Epithelial cell of proximal tubule (primary cell): ENCODE data around the gene TMEM167A. TPM values are rescaled to one million over a fixed set of nuclear protein-coding genes. Genes with fewer than 3 reads are reported as not detected.
"Not testable (repeated sequence)": the region's sequence is repeated elsewhere in the genome, so short reads cannot be mapped to it uniquely, and the experiment has no call there.

Experiments
- DNase-seq: peaks from one replicate; pipeline ENCODE4 v3.0.0-alpha.2; 2011; ENCODE audit warnings: low read depth
- H3K4me3 ChIP-seq: 2 replicates; pipeline ENCODE4 v1.5.1; 2011; ENCODE audit warnings: low read depth, mild to moderate bottlenecking, low read length
- total RNA-seq: library from RNA; depleted of rRNA; stranded (reverse); fragments of >200 nt; gene quantifications from 2 replicates; pipeline ENCODE4 v1.2.3, GENCODE V29; 2015
- TF ChIP-seq, protein P1 (sequence below): conservative IDR thresholded peaks from 2 replicates; pipeline ENCODE4 v1.5.1; 2012; ENCODE audit warnings: low read depth, mild to moderate bottlenecking, low read length

TMEM167A gene
- total RNA-seq, 1 donor from 2014 or later: 42.1 TPM

DNA sequence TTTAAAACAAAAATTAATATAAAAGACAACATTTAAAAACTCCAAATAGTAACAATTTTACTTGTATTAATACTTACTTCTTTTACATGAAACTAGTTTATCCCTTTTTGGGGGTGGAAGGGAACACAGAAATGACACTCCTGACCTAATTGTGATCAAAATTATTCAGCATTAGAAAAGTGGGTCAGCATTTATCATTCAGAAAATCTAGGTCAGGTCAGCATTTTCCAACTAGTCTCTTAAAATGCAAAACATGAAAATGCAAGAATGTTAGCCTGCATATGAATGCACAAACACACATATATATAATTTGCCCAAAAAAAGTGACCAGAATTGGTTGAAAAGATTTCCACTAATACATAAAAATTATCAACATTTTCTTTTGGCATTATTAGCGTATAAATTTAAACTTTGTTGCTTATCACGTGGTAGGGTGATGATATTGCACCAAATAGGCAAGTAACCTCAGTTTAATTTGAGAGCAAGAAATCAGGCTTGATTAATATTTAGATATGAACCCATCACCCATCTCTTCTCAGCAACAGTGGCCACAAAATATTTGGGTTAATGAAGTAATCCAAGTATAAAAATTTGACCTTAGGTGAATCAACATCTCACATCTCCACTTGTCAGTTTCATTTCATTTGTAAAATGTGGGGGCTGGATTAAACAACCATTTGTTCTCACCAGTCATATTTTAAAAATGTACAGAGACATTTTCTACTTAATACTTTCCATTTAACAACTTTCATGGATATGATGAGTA, 5.7 kb downstream of the TMEM167A start:
- H3K4me3 ChIP-seq: no peak overlapping the region
- no peak for DNase-seq
- TF ChIP-seq, protein P1, sequence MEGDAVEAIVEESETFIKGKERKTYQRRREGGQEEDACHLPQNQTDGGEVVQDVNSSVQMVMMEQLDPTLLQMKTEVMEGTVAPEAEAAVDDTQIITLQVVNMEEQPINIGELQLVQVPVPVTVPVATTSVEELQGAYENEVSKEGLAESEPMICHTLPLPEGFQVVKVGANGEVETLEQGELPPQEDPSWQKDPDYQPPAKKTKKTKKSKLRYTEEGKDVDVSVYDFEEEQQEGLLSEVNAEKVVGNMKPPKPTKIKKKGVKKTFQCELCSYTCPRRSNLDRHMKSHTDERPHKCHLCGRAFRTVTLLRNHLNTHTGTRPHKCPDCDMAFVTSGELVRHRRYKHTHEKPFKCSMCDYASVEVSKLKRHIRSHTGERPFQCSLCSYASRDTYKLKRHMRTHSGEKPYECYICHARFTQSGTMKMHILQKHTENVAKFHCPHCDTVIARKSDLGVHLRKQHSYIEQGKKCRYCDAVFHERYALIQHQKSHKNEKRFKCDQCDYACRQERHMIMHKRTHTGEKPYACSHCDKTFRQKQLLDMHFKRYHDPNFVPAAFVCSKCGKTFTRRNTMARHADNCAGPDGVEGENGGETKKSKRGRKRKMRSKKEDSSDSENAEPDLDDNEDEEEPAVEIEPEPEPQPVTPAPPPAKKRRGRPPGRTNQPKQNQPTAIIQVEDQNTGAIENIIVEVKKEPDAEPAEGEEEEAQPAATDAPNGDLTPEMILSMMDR: no peak

DNA sequence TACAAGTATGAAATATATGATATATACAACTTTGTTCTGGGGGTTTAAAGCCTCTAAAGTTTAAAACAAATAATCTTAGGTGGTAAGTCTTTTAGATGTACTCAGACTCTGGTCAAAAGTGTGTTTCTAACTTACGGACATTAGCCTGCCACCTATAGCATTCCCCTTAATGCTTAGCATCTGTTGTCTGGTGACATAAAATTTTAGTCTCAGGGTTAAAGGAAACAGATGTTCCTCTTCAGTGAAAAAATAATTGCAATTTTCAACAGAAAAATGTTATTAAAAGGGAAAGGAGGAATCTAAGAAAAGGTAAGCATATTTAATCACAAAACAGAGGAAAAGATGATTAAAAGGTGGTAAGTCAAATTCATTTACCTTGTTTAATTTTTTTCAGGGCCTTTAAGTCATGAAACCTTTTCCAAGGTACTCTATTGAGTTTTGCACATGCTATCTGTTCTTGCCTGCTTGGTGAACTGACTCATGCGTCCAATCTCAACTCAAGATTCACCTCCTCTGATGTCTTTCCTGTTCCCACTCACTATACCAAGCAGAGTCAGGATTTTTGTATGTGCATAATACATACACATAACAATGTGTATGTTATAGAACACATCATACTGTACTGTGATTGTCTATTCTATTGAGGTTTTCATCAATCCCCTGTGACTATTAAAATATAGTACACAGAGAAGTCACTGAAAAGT, 7.9 kb downstream of the TMEM167A start:
- no peak overlapping the region for H3K4me3 ChIP-seq
- DNase-seq: no peak
- TF ChIP-seq, protein P1: no peak

DNA sequence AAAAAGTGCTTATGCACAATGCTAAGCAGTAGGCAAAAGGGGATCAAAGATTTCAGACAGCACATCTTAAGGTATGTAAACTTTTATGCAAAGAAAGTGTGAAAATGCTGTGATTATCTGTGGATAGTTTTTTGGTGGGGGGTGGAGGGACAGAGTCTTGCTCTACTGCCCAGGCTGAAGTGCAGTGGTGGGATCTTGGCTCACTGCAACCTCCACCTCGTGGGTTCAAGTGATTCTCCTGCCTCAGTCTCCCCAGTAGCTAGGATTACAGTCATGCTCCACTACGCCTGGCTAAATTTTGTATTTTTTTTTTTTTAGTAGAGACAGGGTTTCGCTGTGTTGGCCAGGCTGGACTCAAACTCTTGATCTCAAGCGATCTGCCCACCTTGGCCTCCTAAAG, 9.8 kb downstream of the TMEM167A start:
- not testable (repeated sequence) for H3K4me3 ChIP-seq, DNase-seq

DNA sequence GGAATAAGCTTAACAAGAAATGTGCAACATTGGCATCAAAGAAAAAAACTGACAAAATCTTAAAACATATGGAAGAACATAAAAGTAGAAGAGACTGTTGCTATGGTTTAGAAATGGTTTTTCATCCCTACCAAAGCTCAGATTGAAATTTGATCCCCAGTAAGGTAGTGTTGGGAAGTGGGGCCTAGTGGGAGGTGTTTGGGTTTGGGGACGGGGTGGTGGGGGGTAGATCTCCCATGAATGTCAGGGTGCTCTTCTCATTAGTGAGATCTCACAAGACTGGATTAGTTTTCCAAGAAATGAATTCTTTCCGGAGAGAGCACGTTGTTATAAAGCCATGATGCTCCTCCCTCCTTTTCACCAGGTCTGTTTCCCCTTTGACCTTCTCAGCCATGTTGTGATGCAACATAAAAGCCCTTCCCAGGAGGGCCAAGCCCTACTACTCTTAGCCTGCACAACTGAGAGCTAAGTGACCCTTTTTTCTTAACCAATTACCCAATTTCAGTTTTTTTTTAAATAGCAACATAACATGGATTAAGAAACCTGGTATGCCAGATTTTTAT, 10.6 kb downstream of the TMEM167A start:
- no peak for DNase-seq
- no peak overlapping the region for H3K4me3 ChIP-seq
- TF ChIP-seq, protein P1: no peak

DNA sequence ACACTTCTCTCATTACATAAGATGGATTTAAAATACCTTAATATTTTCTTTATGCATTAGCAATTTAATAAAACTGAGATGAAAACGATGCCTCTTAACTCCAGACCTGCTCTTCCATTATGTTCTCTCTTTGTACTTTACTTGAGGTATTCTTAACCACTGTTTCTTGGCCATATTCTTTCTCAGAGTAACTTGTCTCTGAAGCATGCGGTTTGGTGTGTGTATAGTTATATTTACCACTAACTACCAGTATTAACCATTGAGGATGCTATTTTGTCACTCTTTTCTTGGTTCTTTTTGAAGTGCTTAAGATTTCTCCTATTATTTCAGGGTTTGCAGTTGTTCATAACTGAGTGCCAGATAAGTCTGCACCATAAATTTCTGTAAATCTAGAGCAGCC, 17.9 kb downstream of the TMEM167A start:
- H3K4me3 ChIP-seq: no peak overlapping the region
- TF ChIP-seq, protein P1: no peak
- DNase-seq: no peak

DNA sequence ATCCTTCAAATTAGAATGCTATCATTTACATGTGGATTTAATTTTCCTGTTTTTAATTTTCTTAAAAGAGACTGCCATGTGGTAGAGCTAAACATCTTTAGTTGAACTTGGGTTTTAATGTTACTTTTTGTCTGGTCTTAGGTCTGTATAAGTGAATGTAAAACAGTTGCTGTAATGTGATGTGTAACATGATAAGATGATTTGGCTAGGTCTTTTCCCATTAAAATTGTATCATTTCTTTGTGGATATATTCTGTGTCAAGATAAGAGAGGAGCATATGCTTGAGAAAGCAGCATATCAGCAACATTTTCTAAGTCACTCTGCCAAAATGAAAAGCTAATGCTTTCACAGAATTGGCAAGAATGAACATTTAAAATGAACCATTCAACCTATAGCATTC, 18.5 kb downstream of the TMEM167A start:
- DNase-seq: no peak
- no peak overlapping the region for H3K4me3 ChIP-seq
- TF ChIP-seq, protein P1: no peak

DNA sequence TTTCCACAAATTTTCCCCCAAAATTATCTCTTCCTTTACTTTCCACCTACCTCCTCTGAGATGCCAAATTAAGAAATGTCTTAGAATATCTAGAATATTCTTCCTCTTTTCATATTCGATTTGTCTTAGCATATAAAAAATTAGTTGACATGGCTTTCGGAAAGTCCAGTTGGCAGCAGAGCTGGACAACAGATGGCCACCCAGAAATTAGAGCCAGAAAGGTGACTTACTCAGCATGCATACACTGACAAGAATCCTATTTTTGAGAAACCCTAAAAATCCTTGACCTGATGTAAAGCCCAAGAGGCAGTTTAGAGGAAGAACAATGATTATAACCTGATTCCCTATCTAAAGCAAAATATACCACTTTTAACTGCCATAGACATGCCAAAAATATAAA, 22.0 kb downstream of the TMEM167A start:
- H3K4me3 ChIP-seq: no peak overlapping the region
- no peak for DNase-seq
- TF ChIP-seq, protein P1: no peak
